Stimulated activated CD8-positive, alpha-beta memory T cell treated with anti-CD3 and anti-CD28 coated beads, Interleukin-15, amount 100 ng/mL, for 48 hours (primary cell): ENCODE measurements around the gene NEK9.
"Not testable (repeated sequence)": the region's sequence is repeated elsewhere in the genome, so short reads cannot be mapped to it uniquely, and the experiment has no call there.

ENCODE experiments used
- DNase-seq, 2 donors: peaks; one replicate each; pipeline ENCODE4 v3.0.0-alpha.2; 2020; ENCODE audit warnings: low read depth in 2 of 2

NEK9 gene

GRCh38 chr14:75126679-75127473 is at the start of gene NEK9:
TSS of gene NEK9 (minus strand) at chr14:75127048. CDS start at chr14:75126921, 127 bp downstream.
- DNase-seq = peak; percentile 85 to 86

- DNase-seq = peak; percentile 78 to 80
Observed at GRCh38 chr14:75176142-75176820, 49.4 kb upstream of the NEK9 start, which contains the start of gene TMED10. TSS of gene TMED10 (minus strand) at chr14:75176612. CDS start at chr14:75176579, 33 bp downstream.

- DNase-seq = no peak
Observed at GRCh38 chr14:75175677-75176141, 48.9 kb upstream of the NEK9 start.

- DNase-seq = no peak
Observed at GRCh38 chr14:75174066-75174465, 47.2 kb upstream of the NEK9 start.

- DNase-seq = no peak
Observed at GRCh38 chr14:75170772-75171171, 43.9 kb upstream of the NEK9 start.

- no peak for DNase-seq
Observed at GRCh38 chr14:75168586-75169335, 41.9 kb upstream of the NEK9 start.

- no peak for DNase-seq
Observed at GRCh38 chr14:75167325-75167724, 40.5 kb upstream of the NEK9 start.

- no peak for DNase-seq
Observed at GRCh38 chr14:75165586-75166391, 38.9 kb upstream of the NEK9 start.

- no peak for DNase-seq
Observed at GRCh38 chr14:75164809-75165208, 38.0 kb upstream of the NEK9 start.

- no peak for DNase-seq
Observed at GRCh38 chr14:75163677-75164076, 36.8 kb upstream of the NEK9 start.

- DNase-seq = no peak
Observed at GRCh38 chr14:75162631-75163030, 35.8 kb upstream of the NEK9 start.

- no peak for DNase-seq
Observed at GRCh38 chr14:75158843-75159614, 32.2 kb upstream of the NEK9 start.

GRCh38 chr14:75156901-75157300 is 30.1 kb upstream of the NEK9 start:
- DNase-seq = no peak

- no peak for DNase-seq
Observed at GRCh38 chr14:75156111-75156510, 29.3 kb upstream of the NEK9 start.

- DNase-seq = no peak
Observed at GRCh38 chr14:75155169-75155568, 28.3 kb upstream of the NEK9 start.

- no peak for DNase-seq
Observed at GRCh38 chr14:75153295-75153694, 26.4 kb upstream of the NEK9 start.

- DNase-seq = no peak
Observed at GRCh38 chr14:75151851-75152250, 25.0 kb upstream of the NEK9 start.

- not testable (repeated sequence) for DNase-seq
Observed at GRCh38 chr14:75150637-75151036, 23.8 kb upstream of the NEK9 start.

GRCh38 chr14:75150150-75150549 is 23.3 kb upstream of the NEK9 start:
- DNase-seq = no peak

GRCh38 chr14:75147423-75148071 is 20.7 kb upstream of the NEK9 start:
- no peak for DNase-seq
